ENCODE results near the gene CHD6.

GRCh38 chr20:41356951-41357350, 261.2 kb downstream of the CHD6 start:
- TF ChIP-seq CTCF (conservative IDR thresholded peaks at IDR 0.05; ENCODE audit: low read depth, low read length) (no peak), EZH2 (IDR thresholded peaks at IDR 0.05; ENCODE audit: borderline replicate concordance, low read depth, low read length, poor library complexity, severe bottlenecking) (no peak)

All from A673 (cell line).